ENCODE measurements around the gene L1TD1. TPM values are rescaled to one million over a fixed set of nuclear protein-coding genes. Genes with fewer than 3 reads are reported as not detected.
"Not testable (repeated sequence)": the region's sequence is repeated elsewhere in the genome, so short reads cannot be mapped to it uniquely, and the experiment has no call there.

L1TD1 gene
- total RNA-seq: under 0.01 and 0.13 TPM in 2 replicates

GRCh38 chr1:62194651-62195544 is at the start of gene L1TD1:
L1TD1 (plus strand) TSS chr1:62194849; CDS start chr1:62206629, 11,780 bp downstream.
- no peak for DNase-seq (ENCODE audit: low read depth)
- no peak for FAIRE-seq
- no peaks in the 10 kb centered on the region for H3K36me3 ChIP-seq (ENCODE audit: control insufficient read depth, insufficient read depth, low read length)
- TF ChIP-seq CTCF (IDR thresholded peaks at IDR 0.05; ENCODE audit: insufficient read depth, low read length, severe bottlenecking): no peak
- H3K4me3 ChIP-seq (ENCODE audit: low read depth, low read length): no peak within 1 kb of the TSS
- H3K27me3 ChIP-seq (ENCODE audit: control insufficient read depth, insufficient read depth, low read length): peaks cover 3% of the 10 kb centered on the region

- no peak for DNase-seq (ENCODE audit: low read depth)
- FAIRE-seq: no peak
- no peak for TF ChIP-seq CTCF (IDR thresholded peaks at IDR 0.05; ENCODE audit: insufficient read depth, low read length, severe bottlenecking)
- no peaks in the 10 kb centered on the region for H3K27me3 ChIP-seq (ENCODE audit: control insufficient read depth, insufficient read depth, low read length)
- H3K36me3 ChIP-seq (ENCODE audit: control insufficient read depth, insufficient read depth, low read length): peaks cover 3% of the 10 kb centered on the region
- H3K4me3 ChIP-seq (ENCODE audit: low read depth, low read length): no peak overlapping the region
These were observed 34.7 kb upstream of the L1TD1 start for GRCh38 chr1:62159940-62160348.

- FAIRE-seq (no peak), DNase-seq (ENCODE audit: low read depth) (no peak)
- Histone ChIP-seq H3K4me3 (ENCODE audit: low read depth, low read length) (no peak overlapping the region), H3K36me3 (ENCODE audit: control insufficient read depth, insufficient read depth, low read length) (peaks cover 3% of the 10 kb centered on the region), H3K27me3 (ENCODE audit: control insufficient read depth, insufficient read depth, low read length) (no peaks in the 10 kb centered on the region)
- TF ChIP-seq CTCF (IDR thresholded peaks at IDR 0.05; ENCODE audit: insufficient read depth, low read length, severe bottlenecking): no peak
These were observed 32.9 kb upstream of the L1TD1 start for GRCh38 chr1:62161711-62162110.

- not testable (repeated sequence) for FAIRE-seq; H3K36me3 ChIP-seq (ENCODE audit: control insufficient read depth, insufficient read depth, low read length); H3K27me3 ChIP-seq (ENCODE audit: control insufficient read depth, insufficient read depth, low read length)
These were observed 24.3 kb upstream of the L1TD1 start for GRCh38 chr1:62170380-62170779.

GRCh38 chr1:62175568-62176179 is 19.0 kb upstream of the L1TD1 start:
- Histone ChIP-seq H3K36me3 (ENCODE audit: control insufficient read depth, insufficient read depth, low read length) (no peaks in the 10 kb centered on the region), H3K27me3 (ENCODE audit: control insufficient read depth, insufficient read depth, low read length) (no peaks in the 10 kb centered on the region), H3K4me3 (ENCODE audit: low read depth, low read length) (no peak overlapping the region)
- TF ChIP-seq CTCF (IDR thresholded peaks at IDR 0.05; ENCODE audit: insufficient read depth, low read length, severe bottlenecking): peak; percentile 61
- FAIRE-seq (no peak), DNase-seq (ENCODE audit: low read depth) (peak; percentile 47)

More at GRCh38 chr1:62170380-62170779, 24.3 kb upstream of the L1TD1 start:
- not testable (repeated sequence) for H3K4me3 ChIP-seq (ENCODE audit: low read depth, low read length); DNase-seq (ENCODE audit: low read depth)

GRCh38 chr1:62176597-62177312 is 17.9 kb upstream of the L1TD1 start:
- FAIRE-seq: no peak

More at GRCh38 chr1:62176597-62177312, 17.9 kb upstream of the L1TD1 start:
- H3K36me3 ChIP-seq (ENCODE audit: control insufficient read depth, insufficient read depth, low read length): no peaks in the 10 kb centered on the region
- H3K27me3 ChIP-seq (ENCODE audit: control insufficient read depth, insufficient read depth, low read length): no peaks in the 10 kb centered on the region
- TF ChIP-seq CTCF (IDR thresholded peaks at IDR 0.05; ENCODE audit: insufficient read depth, low read length, severe bottlenecking): no peak
- H3K4me3 ChIP-seq (ENCODE audit: low read depth, low read length): no peak overlapping the region
- DNase-seq (ENCODE audit: low read depth): no peak

Measured in bronchial epithelial cell (primary cell).